Activated CD8-positive, alpha-beta T cell treated with anti-CD3 and anti-CD28 coated beads for 36 hours (primary cell): ENCODE results near the gene TRABD2B. TPM values are rescaled to one million over a fixed set of nuclear protein-coding genes. Genes with fewer than 3 reads are reported as not detected.
"Not testable (repeated sequence)": the region's sequence is repeated elsewhere in the genome, so short reads cannot be mapped to it uniquely, and the experiment has no call there.

ENCODE experiments used
- ATAC-seq: fragments of 200-7000 bp; cut with Tn5 transposase; one replicate; pipeline ENCODE4 v1.10.0; 2021; ENCODE audit warnings: mild to moderate bottlenecking, moderate library complexity
- CTCF ChIA-PET: fragments of 350-600 bp; sonication (Branson Sonifier 250); formaldehyde crosslinking; loops from one replicate; lab custom pipeline; 2021; ENCODE audit warnings: antibody characterized with exemption; lab: Charles Lee
- POLR2A ChIA-PET: fragments of 350-600 bp; sonication (Branson Sonifier 250); formaldehyde crosslinking; loops from one replicate; lab custom pipeline; 2021; ENCODE audit warnings: antibody characterized with exemption; lab: Charles Lee
- DNase-seq: peaks from one replicate; pipeline ENCODE4 v3.0.0-alpha.2; 2020
- H3K27ac Mint-ChIP-seq: one replicate; pipeline ENCODE4 v1.8.0; 2021; ENCODE audit warnings: mild to moderate bottlenecking, mixed read lengths
- H3K27me3 Mint-ChIP-seq: one replicate; pipeline ENCODE4 v1.8.0; 2021; ENCODE audit warnings: mixed read lengths
- H3K36me3 Mint-ChIP-seq: one replicate; pipeline ENCODE4 v1.8.0; 2021; ENCODE audit warnings: low read depth, mixed read lengths
- H3K4me1 Mint-ChIP-seq: one replicate; pipeline ENCODE4 v1.8.0; 2021; ENCODE audit warnings: low read depth, mixed read lengths
- H3K4me3 Mint-ChIP-seq: one replicate; pipeline ENCODE4 v1.8.0; 2021; ENCODE audit warnings: mild to moderate bottlenecking, moderate library complexity, mixed read lengths
- H3K9me3 Mint-ChIP-seq: one replicate; pipeline ENCODE4 v1.8.0; 2021; ENCODE audit warnings: mixed read lengths
- CTCF ChIP-seq: fragments of 200-600 bp; IDR thresholded peaks from one replicate; pipeline ENCODE4 v1.8.0; 2022; ENCODE audit warnings: antibody characterized with exemption, mild to moderate bottlenecking
- intact Hi-C: fragments of 100-400 bp; cut with micrococcal nuclease; formaldehyde crosslinking; loops from one replicate; pipeline ENCODE4 v1.10.0; 2022
- total RNA-seq, 2 experiments: library from RNA; stranded (reverse); gene quantifications; one replicate each; pipeline ENCODE4 v1.2.3, GENCODE V29; 2021

Gene TRABD2B
- total RNA-seq, 2 experiments from 2014 or later, result not detected

GRCh38 chr1:47962750-47963492 lies 34.3 kb downstream of the TRABD2B start:
- Mint-ChIP-seq H3K4me3 (no peak overlapping the region), H3K27ac (no peak overlapping the region), H3K4me1 (no peaks in the 10 kb centered on the region), H3K36me3 (no peaks in the 10 kb centered on the region), H3K9me3 (no peaks in the 10 kb centered on the region), H3K27me3 (peaks cover 6% of the 10 kb centered on the region)
- no peak for TF ChIP-seq CTCF
- intact Hi-C loops, result no loop called here
- ATAC-seq (no peak), DNase-seq (no peak)
- POLR2A ChIA-PET, result no interaction called here
- CTCF ChIA-PET, result interaction anchor here (0.6 kb wide), 1 partner anchor 237 kb away, joined by 3 read pairs; no protein-coding TSS in a partner anchor

- ATAC-seq, H3K4me1 Mint-ChIP-seq, H3K27ac Mint-ChIP-seq, intact Hi-C loops, DNase-seq, H3K9me3 Mint-ChIP-seq, H3K4me3 Mint-ChIP-seq, CTCF ChIA-PET, H3K36me3 Mint-ChIP-seq, POLR2A ChIA-PET, H3K27me3 Mint-ChIP-seq: not testable (repeated sequence)
Observed at GRCh38 chr1:47961835-47962234, 35.4 kb downstream of the TRABD2B start.

GRCh38 chr1:47956491-47956890 lies 40.7 kb downstream of the TRABD2B start:
- POLR2A ChIA-PET, result not testable (repeated sequence)

GRCh38 chr1:47953661-47954060 lies 43.5 kb downstream of the TRABD2B start:
- H3K36me3 Mint-ChIP-seq, result no peaks in the 10 kb centered on the region
- intact Hi-C loops, result no loop called here
- ATAC-seq (no peak), DNase-seq (no peak)
- POLR2A ChIA-PET, result interaction anchor here (1.0 kb wide), 1 partner anchor 13 kb away, joined by 4 read pairs; no protein-coding TSS in a partner anchor
- H3K4me3 Mint-ChIP-seq, result no peak overlapping the region
- no peak for TF ChIP-seq CTCF
- H3K9me3 Mint-ChIP-seq, result no peaks in the 10 kb centered on the region
- no peak overlapping the region for H3K27ac Mint-ChIP-seq
- CTCF ChIA-PET, result no interaction called here
- no peaks in the 10 kb centered on the region for H3K4me1 Mint-ChIP-seq
- H3K27me3 Mint-ChIP-seq, result peaks cover 10% of the 10 kb centered on the region

More at GRCh38 chr1:47956491-47956890, 40.7 kb downstream of the TRABD2B start:
- intact Hi-C loops, CTCF ChIA-PET, DNase-seq, H3K27ac Mint-ChIP-seq, H3K4me3 Mint-ChIP-seq, ATAC-seq, H3K36me3 Mint-ChIP-seq, H3K9me3 Mint-ChIP-seq, H3K4me1 Mint-ChIP-seq: not testable (repeated sequence)
- H3K27me3 Mint-ChIP-seq, result peaks cover 11% of the 10 kb centered on the region

GRCh38 chr1:47951545-47952235 lies 45.5 kb downstream of the TRABD2B start:
- CTCF ChIA-PET, result no interaction called here
- ATAC-seq, result no peak
- POLR2A ChIA-PET, result no interaction called here
- Mint-ChIP-seq H3K9me3 (no peaks in the 10 kb centered on the region), H3K36me3 (no peaks in the 10 kb centered on the region), H3K27ac (no peak overlapping the region), H3K27me3 (peaks cover 10% of the 10 kb centered on the region), H3K4me3 (no peak overlapping the region), H3K4me1 (no peaks in the 10 kb centered on the region)
- intact Hi-C loops, result no loop called here
- TF ChIP-seq CTCF, result no peak
- DNase-seq, result no peak

- TF ChIP-seq CTCF, result no peak
- H3K4me3 Mint-ChIP-seq, result no peak overlapping the region
- H3K9me3 Mint-ChIP-seq, result no peaks in the 10 kb centered on the region
- no peaks in the 10 kb centered on the region for H3K4me1 Mint-ChIP-seq
- no peak overlapping the region for H3K27ac Mint-ChIP-seq
- H3K36me3 Mint-ChIP-seq, result no peaks in the 10 kb centered on the region
- DNase-seq (no peak), ATAC-seq (no peak)
- peaks cover 10% of the 10 kb centered on the region for H3K27me3 Mint-ChIP-seq
- intact Hi-C loops, result no loop called here
- CTCF ChIA-PET, result no interaction called here
- POLR2A ChIA-PET, result no interaction called here
Observed at GRCh38 chr1:47951026-47951425, 46.2 kb downstream of the TRABD2B start.
